Lung (tissue), 12 donors: Measurements from ENCODE around the gene ATP2B2. TPM values are rescaled to one million over a fixed set of nuclear protein-coding genes. Genes with fewer than 3 reads are reported as not detected.

ENCODE experiments used
- ATAC-seq: fragments of 200-7000 bp; cut with Tn5 transposase; one replicate; pipeline ENCODE4 v1.9.1; 2020; ENCODE audit warnings: moderate number of reproducible peaks; ENCODE audit not compliant: insufficient read depth, low FRiP score
- DNase-seq, 3 donors: peaks; one replicate each; pipeline ENCODE4 v3.0.0-alpha.2; 2013 to 2017
- H3K27ac ChIP-seq, 2 donors: one replicate each; pipeline ENCODE4 v1.5.1; 2013; ENCODE audit warnings: mild to moderate bottlenecking in 2 of 2, moderate library complexity in 2 of 2, control low read depth in 1 of 2, inconsistent platforms in 1 of 2, low read depth in 1 of 2, low read length in 1 of 2
- H3K27me3 ChIP-seq, 3 donors: one replicate each; pipeline ENCODE4 v1.5.1; 2013; ENCODE audit warnings: low read length in 2 of 3; ENCODE audit not compliant: control insufficient read depth in 3 of 3, insufficient read depth in 3 of 3
- H3K36me3 ChIP-seq, 4 donors: one replicate each; pipeline ENCODE4 v1.5.1; 2013; ENCODE audit warnings: low read length in 4 of 4, mild to moderate bottlenecking in 1 of 4, moderate library complexity in 1 of 4; ENCODE audit not compliant: control insufficient read depth in 4 of 4, insufficient read depth in 4 of 4
- H3K4me1 ChIP-seq, 5 donors: one replicate each; pipeline ENCODE4 v1.5.1; 2013; ENCODE audit warnings: low read length in 5 of 5, mild to moderate bottlenecking in 2 of 5, moderate library complexity in 1 of 5; ENCODE audit not compliant: control insufficient read depth in 5 of 5, insufficient read depth in 5 of 5
- H3K4me3 ChIP-seq: one replicate; pipeline ENCODE4 v1.5.1; 2013; ENCODE audit warnings: mild to moderate bottlenecking, control low read depth, moderate library complexity
- H3K9ac ChIP-seq, 2 donors: one replicate each; pipeline ENCODE4 v1.5.1; 2013; ENCODE audit warnings: low read length in 2 of 2, control low read depth in 1 of 2; ENCODE audit not compliant: insufficient read depth in 1 of 2
- H3K9me3 ChIP-seq, 4 donors: one replicate each; pipeline ENCODE4 v1.5.1; 2013; ENCODE audit warnings: low read length in 3 of 4, mild to moderate bottlenecking in 1 of 4, moderate library complexity in 1 of 4; ENCODE audit not compliant: control insufficient read depth in 4 of 4, insufficient read depth in 3 of 4
- CTCF ChIP-seq: IDR thresholded peaks from 2 replicates; pipeline ENCODE4 v1.5.1; 2012; ENCODE audit warnings: mild to moderate bottlenecking; ENCODE audit errors: control extremely low read depth, extremely low read depth
- WGBS, 2 donors: extraction: QIAGEN DNeasy Blood & Tissue Kit; methylation state at CpG; one replicate each; pipeline ENCODE4 v1.1.7; 2013; 5-methylcytosine and 5-hydroxymethylcytosine counted together
- polyA plus RNA-seq, 2 donors: library from polyadenylated mRNA; stranded (reverse); fragments of 200-250 nt; gene quantifications; one replicate each; pipeline ENCODE4 v1.2.1, GENCODE V29; 2013
- total RNA-seq, 2 donors: library from RNA; depleted of rRNA in 1 of 2; stranded (reverse); fragments of >200 nt in 1 of 2; gene quantifications; one replicate each; pipeline ENCODE4 v1.2.1, GENCODE V29; 2014 to 2021
- donor health status: control.
- donor health status: control.
- donor health status: Bipolar disorder and iron deficiency.
- donor health status: healthy.
- donor health status: DM: yes; HTN: yes; CAD: no.

Gene ATP2B2
- total and polyA plus RNA-seq, 4 donors, result 0.06 TPM; not detected in 3

- no peak for DNase-seq
- Histone ChIP-seq H3K27me3 (no peaks in the 10 kb centered on the region), H3K27ac (no peak overlapping the region), H3K9ac (no peak overlapping the region), H3K9me3 (no peaks in the 10 kb centered on the region), H3K36me3 (no peaks in the 10 kb centered on the region), H3K4me1 (no peaks in the 10 kb centered on the region), H3K4me3 (no peak overlapping the region)
- TF ChIP-seq CTCF, result no peak
- WGBS, 2 donors, result 88 to 93% methylated on average over 14 of the region's 14 CpGs
- ATAC-seq, result no peak
Measured at GRCh38 chr3:10342781-10343180, 162.6 kb downstream of the ATP2B2 start.

GRCh38 chr3:10341901-10342398 is 163.4 kb downstream of the ATP2B2 start:
- no peaks in the 10 kb centered on the region for H3K9me3 ChIP-seq
- no peak overlapping the region for H3K27ac ChIP-seq
- no peaks in the 10 kb centered on the region for H3K36me3 ChIP-seq
- H3K4me1 ChIP-seq, result no peaks in the 10 kb centered on the region
- no peak overlapping the region for H3K4me3 ChIP-seq
- no peaks in the 10 kb centered on the region for H3K27me3 ChIP-seq
- 76 to 86% methylated on average over 7 of the region's 7 CpGs for WGBS, 2 donors
- DNase-seq (no peak), ATAC-seq (no peak)
- H3K9ac ChIP-seq, result no peak overlapping the region
- TF ChIP-seq CTCF, result no peak

- Histone ChIP-seq H3K27me3 (no peaks in the 10 kb centered on the region), H3K36me3 (no peaks in the 10 kb centered on the region), H3K9ac (no peak overlapping the region), H3K27ac (no peak overlapping the region), H3K9me3 (no peaks in the 10 kb centered on the region), H3K4me3 (no peak overlapping the region), H3K4me1 (peaks cover 0 to 2% (median 0%) of the 10 kb centered on the region in 5 donors)
- TF ChIP-seq CTCF, result no peak
- no peak for ATAC-seq
- no peak for DNase-seq
- WGBS, 2 donors, result 90 to 95% methylated on average over 18 of the region's 18 CpGs
Measured at GRCh38 chr3:10340476-10340875, 164.9 kb downstream of the ATP2B2 start.

GRCh38 chr3:10340046-10340445 is 165.3 kb downstream of the ATP2B2 start:
- ATAC-seq (no peak), DNase-seq (no peak)
- no peaks in the 10 kb centered on the region for H3K9me3 ChIP-seq
- H3K4me3 ChIP-seq, result no peak overlapping the region
- no peaks in the 10 kb centered on the region for H3K27me3 ChIP-seq
- WGBS, 2 donors, result 58 to 71% methylated on average over 4 of the region's 4 CpGs
- TF ChIP-seq CTCF, result no peak
- no peaks in the 10 kb centered on the region for H3K36me3 ChIP-seq
- peaks cover 0 to 2% (median 0%) of the 10 kb centered on the region in 5 donors for H3K4me1 ChIP-seq
- H3K9ac ChIP-seq, result no peak overlapping the region
- no peak overlapping the region for H3K27ac ChIP-seq
